Kasumi-1 (cell line): ENCODE measurements around the gene TTC27.
"Not testable (repeated sequence)": the region's sequence is repeated elsewhere in the genome, so short reads cannot be mapped to it uniquely, and the experiment has no call there.

ENCODE experiments used
- DNase-seq, 2 experiments: peaks; one replicate each; lab custom pipeline; 2025; lab: John Stamatoyannopoulos, UW

Gene TTC27

GRCh38 chr2:32851777-32852439 lies 224.1 kb downstream of the TTC27 start:
- no peak for DNase-seq

- DNase-seq, result no peak
Observed at GRCh38 chr2:32852856-32853255, 225.0 kb downstream of the TTC27 start.

- no peak for DNase-seq
Observed at GRCh38 chr2:32856891-32857290, 229.0 kb downstream of the TTC27 start.

DNA sequence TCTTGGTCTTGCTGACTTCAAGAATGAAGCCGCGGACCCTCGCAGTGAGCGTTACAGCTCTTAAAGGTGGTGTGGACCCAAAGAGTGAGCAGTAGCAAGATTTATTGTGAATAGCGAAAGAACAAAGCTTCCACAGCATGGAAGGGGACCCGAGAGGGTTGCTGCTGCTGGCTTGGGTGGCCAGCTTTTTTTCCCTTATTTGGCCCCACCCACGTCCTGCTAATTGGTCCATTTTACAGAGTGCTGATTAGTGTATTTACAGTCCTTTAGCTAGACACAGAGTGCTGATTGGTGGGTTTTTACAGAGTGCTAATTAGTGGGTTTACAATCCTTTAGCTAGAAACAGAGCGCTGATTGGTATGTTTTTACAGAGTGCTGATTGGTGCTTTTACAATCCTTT lies 230.9 kb downstream of the TTC27 start:
- no peak for DNase-seq

GRCh38 chr2:32860385-32860784 lies 232.5 kb downstream of the TTC27 start:
- DNase-seq, result no peak

DNA sequence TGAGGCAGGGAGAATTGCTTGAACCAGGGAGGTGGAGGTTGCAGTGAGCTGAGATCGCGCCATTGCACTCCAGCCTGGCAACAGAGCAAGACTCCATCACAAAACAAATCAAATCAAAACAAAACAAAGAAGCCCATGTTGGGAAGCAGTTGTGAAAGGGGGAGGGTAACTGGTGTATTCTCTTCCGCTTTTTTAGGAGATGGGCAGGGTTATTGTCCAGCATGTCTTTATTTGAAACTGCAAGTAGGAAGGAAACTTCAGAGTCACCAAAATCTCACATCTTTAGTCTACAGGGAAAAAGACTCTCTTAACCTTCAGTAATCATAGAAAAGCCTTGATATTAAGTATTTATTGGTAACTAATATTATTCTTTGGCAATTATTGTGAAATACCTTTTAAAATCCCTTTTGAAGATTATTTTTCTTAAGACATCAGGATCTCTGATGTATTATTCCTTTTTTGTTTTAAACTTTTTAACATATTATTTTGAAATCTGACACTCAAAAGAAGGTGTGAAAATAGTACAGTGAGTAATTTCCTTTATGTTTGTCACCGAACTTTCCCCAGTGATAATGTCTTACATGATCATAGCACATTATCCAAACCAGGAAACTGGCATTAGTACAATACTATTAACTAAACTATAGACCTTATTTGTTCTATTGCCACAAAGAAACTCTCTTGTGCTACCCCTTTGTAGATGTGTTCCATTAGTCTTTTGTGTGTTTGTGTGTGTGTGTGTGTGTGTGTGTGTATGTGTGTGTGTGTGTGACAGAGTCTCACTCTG lies 234.6 kb downstream of the TTC27 start:
- DNase-seq, result no peak

DNA sequence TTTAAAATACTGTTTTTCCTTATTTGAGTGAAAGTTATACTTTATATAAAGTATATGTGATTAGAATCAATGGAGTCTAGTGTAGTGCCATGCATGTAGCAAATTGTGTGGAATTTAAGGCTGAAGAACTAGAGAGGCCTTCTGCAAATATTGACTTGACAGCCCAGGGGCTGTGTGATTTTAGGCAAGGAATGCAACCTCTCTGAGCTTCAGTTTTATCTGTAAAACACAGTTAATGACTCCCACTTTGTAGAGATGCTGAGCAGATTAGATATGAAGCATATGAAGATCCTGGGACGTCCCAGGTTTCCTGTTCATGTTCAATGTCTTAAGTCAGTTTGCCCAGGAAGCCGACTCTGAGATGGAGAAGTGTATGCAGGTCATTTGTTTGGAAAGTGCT lies 235.5 kb downstream of the TTC27 start:
- DNase-seq, result no peak

- DNase-seq, result no peak
Observed at GRCh38 chr2:32863803-32864202, 236.0 kb downstream of the TTC27 start.

- DNase-seq, result no peak
Observed at GRCh38 chr2:32864334-32865111, 236.7 kb downstream of the TTC27 start.

DNA sequence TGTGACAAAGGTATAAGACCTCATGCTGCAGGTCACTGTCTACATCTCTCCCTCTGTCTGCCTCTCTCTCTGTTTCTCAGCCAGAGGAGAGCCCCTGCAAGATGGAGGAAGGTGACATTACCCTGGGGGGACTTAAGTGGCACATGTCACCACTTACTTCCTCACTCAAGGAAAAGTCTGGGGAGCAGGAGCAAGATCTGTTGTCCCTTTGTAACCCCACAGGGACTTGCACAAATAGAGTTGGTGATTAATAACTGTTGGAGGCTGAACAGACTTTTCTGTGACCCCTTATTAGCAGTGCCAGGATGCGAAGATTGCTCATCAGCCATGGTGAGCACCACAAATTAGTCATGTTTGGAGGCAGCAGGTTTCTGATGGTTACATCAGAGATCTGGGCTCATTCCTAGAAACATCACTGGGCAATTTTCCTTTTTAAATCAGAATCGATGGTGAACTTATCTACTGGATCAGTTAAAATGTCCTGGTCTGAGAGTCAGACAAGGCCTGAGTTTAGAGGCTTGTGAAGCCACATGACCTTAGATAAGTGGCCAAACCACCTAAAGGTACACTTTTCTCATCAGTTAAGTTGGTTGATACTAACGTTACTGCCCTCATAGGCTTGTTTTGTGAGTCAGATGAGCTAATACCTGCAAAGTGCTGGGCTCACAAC lies 237.7 kb downstream of the TTC27 start:
- DNase-seq, result no peak

GRCh38 chr2:32866462-32866861 lies 238.6 kb downstream of the TTC27 start:
- DNase-seq, result not testable (repeated sequence)
